GM19468 (cell line): Measurements from ENCODE around the gene GIPR.
"Not testable (repeated sequence)": the region's sequence is repeated elsewhere in the genome, so short reads cannot be mapped to it uniquely, and the experiment has no call there.

Experiments used
- ATAC-seq: cut with Tn5 transposase; IDR thresholded peaks from one replicate; pipeline ENCODE4 v1.9.1; 2021; ENCODE audit warnings: mild to moderate bottlenecking, moderate library complexity, moderate number of reproducible peaks; ENCODE audit not compliant: unreplicated experiment; ENCODE audit errors: extremely low read depth

The GIPR gene, protein sequence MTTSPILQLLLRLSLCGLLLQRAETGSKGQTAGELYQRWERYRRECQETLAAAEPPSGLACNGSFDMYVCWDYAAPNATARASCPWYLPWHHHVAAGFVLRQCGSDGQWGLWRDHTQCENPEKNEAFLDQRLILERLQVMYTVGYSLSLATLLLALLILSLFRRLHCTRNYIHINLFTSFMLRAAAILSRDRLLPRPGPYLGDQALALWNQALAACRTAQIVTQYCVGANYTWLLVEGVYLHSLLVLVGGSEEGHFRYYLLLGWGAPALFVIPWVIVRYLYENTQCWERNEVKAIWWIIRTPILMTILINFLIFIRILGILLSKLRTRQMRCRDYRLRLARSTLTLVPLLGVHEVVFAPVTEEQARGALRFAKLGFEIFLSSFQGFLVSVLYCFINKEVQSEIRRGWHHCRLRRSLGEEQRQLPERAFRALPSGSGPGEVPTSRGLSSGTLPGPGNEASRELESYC

DNA sequence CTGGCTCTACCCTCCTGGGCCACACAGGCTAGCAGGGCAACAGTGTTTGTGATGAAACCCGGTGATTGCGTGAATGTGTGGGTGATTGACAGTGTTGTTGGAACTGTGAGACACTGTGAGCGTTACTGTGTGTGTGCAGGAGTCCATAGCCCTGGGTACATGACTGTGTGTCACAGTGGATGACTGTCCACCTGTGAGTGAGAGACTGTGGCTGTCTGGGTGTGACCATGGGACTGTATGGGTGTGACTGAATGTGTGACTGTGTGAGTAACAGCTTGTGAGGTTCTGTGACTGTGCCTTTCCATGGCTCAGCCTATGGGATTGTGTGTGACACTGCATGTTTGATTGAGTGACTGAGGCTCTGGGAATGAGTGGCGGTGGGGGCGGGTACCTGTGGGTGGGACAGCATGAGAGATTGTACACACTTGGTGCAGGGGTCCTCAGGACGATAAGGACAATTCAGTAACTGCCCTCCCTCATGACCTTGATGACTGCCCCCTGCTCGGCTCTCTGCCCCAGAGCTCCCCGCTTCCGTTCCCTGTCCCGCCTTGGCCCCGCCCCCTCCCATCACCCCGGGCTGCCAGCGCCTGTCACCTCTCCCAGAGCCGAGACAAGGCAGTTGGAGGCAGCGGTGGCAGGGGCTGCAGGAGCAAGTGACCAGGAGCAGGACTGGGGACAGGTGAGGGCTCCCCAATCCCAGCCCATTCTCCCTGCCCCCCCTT lies at the start of gene GIPR:
Gene GIPR, plus strand, starts transcription at position 602 of the 722 bp plus-strand sequence. CDS start 1,300 bp downstream, outside the sequence.
- ATAC-seq = no peak

DNA sequence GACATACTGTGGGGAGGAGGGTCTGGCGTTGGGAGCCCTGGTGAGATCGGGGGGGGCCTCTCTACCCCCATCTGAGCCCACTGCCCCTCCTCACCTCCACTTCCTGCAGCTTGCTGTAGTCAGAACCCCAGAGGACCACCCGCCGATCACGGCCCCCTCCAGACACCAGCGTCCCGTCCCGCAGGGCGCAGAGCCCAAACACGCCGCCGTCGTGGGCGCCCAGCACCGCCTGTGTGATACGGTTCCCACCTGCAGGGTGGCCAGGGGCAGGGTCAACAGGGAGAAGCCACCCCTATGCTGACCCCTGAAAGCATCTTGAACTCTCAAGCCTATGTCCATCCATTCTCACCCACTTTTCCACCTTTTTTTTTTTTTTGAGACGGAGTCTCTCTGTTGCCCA lies 46.6 kb upstream of the GIPR start:
- ATAC-seq = no peak

DNA sequence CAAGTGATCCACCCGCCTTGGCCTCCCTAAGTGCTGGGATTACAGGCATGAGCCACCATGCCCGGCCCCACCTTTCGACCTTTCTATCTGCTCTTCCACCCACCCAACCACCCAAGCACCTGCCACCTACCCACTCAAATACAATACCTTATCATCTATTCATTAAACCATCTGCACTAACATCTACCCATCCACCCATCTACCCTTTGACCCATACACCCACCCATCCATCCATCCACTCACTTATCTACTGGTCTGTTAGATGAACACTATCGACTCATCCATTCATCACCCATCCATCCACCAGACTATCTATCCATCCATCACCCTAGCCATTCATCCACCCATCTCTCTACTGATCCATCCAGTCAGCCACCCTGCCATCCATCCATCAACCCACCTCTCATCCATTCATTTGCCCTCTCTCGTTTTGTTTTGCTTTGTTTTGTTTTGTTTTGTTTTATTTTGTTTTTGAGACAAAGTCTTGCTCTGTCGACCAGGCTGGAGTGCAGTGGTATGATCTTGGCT lies 46.0 kb upstream of the GIPR start:
- ATAC-seq = no peak

DNA sequence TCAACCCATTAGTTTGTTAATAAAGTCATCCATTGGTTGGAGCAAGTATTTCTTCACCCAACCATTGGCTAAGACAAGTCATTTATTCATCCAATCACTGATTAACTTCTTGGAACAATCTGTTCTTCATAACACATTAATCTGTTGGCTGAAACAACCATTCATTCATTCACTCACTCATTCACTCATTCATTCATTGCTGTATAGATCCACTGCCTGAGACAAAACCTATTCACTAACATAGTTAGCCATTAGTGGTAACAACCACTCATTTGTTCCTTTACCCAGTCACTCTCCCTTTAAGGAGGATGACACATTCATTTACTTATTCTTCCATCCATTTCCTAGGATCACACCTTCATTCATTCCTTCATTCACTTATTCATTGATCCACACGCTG lies 44.0 kb upstream of the GIPR start:
- no peak for ATAC-seq

DNA sequence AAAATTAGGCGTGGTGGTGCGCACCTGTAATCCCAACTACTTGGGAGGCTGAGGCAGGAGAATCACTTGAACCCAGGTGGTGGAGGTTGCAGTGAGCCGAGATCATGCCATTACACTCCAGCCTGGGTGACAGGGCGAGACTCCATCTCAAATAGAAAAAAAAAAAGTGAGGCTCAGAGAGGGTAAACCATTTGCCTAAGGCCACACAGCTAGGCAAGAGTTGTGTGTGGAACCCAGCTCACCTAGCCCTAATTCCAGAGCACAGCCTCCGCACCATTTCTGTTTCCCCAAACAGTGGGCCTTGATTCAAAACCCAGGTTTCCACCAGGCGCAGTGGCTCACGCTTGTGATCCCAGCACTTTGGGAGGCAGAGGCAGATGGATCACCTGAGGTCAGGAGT lies 39.8 kb upstream of the GIPR start:
- not testable (repeated sequence) for ATAC-seq

DNA sequence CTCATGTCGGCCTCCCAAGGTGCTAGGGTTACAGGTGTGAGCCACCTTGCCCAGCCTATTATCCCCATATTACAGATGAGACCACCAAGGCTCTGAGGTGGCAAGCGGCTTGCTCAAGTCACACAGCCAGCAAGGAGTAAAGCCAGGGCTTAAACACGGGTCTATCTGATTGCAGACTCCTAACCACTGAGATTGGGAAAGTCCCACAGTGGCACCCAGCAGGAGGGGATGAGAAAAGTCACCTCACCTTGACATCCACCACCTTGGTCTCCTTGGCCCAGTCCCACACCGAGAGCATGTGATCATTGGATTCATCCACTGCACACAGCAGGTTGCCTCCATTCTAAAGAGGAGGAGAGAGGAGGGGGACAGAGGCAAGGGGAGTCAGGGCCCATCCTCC lies 38.3 kb upstream of the GIPR start:
- ATAC-seq = no peak

DNA sequence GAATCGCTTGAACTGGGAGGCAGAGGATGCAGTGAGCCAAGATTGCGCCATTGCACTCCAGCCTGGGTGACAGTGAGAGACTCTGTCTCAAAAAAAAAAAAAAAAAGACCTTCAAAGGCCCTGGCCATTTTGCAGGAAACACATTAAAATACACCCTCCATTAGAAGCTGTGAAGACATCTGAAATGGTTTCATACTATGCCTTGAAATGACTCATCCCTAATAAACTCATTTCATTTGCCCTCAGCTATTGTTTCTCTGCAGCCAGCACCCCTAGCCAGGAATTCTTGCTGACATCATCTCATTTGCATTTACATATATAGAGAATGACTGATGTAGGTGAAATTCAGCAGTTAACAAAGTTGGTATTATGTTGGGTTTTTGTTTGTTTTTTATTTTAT lies 37.6 kb upstream of the GIPR start:
- ATAC-seq = no peak

DNA sequence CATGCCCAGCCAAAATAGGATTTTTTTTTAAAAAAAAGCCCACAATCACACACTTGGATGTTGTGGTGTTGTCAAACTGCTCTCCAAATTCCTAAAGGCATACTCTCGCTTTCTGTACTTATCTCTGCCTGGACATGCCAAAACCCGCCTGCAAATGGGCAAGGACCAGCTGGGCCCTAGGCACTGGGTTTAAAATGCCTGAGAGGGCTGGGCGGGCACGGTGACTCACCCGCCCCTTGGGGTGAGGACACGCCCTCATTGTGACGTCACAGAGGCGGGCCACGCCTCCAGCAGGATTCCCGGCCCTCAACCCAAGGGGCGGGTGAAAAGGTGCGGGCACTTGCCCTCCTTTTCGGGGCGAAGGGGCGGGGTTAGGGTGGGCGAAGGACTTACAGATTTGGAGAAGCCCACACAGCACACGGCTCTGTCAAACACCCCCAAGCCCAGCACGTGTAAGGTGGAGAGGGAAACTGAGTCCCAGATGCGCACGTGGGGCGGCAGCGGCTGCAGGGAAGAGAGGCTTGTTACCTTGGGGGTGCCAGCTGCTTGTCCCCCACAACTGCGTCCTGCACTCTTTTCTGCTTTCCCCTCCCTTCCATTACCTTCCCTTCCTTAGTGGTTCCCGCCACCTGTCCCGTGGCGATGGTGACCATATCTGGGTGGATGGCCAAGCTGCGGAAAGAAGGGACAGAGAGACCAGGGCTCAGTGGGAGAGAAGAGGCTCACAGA lies 35.4 kb upstream of the GIPR start:
- ATAC-seq = no peak

DNA sequence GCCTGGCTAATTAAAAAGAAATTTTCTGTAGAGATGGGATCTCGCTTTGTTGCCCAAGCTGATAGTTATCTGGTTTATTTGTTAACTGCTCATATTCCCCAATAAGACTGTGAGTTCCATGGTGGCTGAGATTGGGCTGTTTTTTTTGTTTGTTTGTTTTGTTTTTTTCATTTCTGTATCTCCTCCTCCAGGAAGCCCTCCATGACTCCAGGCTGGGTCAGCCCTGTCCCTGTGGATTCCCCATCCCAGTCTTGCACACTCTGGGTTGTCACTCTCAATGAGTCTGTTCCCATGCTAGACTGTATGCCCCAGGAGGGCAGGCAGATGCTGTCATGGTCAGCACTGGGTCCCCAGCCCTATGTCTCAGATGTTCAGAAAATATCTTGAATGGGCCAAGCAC lies 31.7 kb upstream of the GIPR start:
- no peak for ATAC-seq

DNA sequence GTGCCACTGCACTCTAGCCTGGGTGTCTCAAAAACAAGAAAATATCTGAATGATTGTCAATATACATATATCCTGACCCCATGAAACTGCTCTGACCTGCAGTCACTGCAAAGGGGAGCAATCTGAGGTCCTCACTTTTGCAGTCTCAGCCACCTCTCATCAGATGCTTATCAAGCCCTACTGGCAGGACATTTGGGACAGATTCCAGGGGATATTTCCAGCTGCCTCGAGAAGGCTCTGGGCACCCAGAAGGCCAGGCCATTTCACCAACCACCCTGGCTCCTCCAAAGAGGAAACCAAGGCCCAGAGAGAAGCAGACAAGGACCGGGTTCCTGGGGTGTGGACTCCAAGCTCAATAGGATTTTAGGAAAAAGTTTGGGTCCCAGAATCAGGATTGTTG lies 31.1 kb upstream of the GIPR start:
- ATAC-seq = no peak

DNA sequence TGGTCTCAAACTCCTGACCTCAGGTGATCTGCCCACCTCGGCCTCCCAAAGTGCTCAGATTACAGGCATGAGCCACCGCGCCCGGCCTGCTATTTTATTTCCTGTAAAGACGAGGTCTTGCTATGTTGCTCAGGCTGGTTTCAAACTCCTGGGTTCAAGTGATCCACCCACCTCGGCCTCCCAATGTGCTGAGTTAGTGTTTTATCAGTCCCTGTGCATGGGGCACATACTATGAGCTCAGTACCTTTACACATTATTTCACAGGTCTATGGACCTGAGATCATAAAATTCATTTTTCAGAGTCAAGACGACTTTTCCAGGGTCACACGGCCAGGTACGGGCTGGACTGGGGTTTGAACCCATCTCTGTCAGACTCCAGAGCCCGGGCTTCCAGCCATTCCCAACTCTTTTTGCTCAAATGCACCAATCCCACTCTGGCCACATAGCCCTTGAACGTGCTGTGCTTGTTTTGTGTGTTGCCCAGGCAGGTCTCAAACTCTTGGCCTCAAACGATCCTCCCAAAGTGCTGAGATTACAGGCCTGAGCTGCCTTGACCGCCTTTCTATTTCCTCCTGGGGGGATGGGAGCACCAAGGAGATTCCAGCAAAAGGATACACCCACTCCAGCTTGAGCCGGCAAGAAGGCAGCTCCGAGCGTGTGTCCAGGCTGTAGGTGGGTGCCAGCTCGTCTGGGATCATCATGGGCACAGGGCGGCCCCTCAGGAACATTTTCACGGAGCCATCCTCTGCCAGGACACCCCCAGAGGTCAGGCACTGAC lies 29.9 kb upstream of the GIPR start:
- no peak for ATAC-seq

DNA sequence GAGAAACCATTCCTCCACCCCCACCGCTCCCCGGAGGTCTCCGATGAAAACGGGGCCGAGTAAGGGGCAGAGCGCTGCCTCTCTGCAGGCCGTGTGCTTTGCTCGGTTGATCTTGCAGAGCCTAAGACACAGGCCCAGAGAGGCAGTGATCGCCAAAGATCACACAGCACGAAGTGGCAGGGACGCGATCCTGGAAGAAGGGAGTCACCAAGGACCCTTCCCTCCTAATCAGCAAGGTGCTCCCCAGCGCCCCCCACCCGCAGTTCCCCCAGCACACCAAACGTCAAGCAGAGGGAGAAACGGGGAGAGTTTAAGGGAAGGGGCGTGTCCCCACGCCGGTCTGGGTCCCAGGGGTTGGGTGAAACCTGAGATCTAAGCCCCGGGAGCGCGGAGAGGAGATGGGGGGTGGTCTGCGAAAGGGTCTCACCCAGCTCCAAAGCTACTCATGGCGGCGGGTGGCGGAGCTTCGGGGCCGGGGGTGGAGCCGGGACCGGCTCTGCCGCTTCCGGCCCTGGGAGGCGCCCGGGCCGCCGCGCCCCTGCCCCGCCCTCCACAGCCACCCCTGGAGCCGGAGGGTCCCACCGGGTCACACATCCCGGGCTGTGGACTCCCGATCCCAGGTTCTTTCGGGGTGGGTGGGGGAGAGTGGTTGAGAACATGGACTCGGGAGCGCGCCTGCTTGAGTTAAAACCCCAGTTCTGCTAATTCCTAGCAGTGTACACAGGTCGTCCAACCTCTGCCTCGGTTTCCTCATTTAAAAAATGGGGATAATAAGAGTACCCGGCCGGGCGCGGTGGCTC lies 28.9 kb upstream of the GIPR start, which contains the start of gene EML2:
Gene EML2, minus strand, starts transcription at position 468 of the 800 bp plus-strand sequence. Its CDS starts 21 bp downstream, at position 447.
- no peak for ATAC-seq

DNA sequence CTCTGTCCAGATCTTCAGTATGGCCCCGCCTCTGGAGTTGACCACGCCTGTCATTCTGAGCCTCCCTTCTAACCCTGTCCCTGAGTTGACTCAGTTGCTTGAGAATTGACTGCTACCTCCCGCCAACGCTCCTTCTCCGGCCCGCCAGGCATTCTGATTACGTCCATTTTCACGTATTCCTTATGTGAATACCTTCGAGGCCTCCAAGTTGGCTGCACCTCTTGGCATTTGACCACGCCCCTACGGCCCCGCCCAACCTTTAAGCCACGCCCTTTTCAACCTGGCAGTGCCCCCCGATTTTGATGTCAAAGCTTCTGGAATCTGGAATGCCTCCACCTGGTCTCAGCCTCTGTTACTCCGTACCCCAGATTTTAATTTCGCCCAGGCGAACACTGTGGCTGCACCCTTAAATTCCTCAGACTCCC lies 27.2 kb upstream of the GIPR start:
- no peak for ATAC-seq

DNA sequence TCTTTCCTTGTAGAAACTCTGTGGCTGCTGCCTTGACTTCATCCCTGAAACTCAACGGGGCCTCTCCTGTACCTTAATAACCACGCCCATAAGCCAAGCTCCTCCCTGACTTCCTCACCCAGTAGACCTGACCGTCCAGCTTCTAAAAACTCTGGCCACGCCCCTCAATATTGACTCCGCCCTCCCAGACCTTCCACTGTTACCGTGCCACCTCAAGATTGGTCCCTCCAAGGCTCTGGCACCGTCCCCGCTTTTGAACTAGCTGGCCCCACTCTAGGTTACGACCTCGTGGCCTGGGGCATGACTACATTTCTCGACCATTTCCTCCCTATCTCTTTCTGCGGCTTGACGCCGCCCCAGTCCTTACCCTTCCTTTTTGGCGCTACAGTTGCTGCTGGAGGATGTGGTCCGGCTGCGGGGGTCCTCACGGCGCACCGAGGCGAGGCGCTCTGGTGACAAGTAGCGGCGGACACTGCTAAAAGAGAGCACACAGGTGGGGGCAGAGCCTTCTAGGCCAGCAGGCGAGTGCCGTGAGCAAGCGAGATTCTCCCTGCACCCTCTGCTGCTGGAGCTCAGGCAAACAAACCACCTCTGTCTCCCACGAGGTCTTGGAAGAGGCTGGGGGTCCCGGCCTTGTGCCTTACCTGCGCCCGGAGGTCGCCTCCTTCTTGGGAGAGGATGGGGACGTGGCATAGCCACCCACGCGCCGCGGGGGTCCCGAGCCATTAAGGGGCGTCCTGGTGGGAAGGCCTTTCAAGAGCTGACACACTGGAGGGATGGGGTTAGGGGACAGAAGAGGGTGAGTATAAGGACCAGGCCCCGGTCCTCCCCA lies 26.5 kb upstream of the GIPR start:
- ATAC-seq = no peak

DNA sequence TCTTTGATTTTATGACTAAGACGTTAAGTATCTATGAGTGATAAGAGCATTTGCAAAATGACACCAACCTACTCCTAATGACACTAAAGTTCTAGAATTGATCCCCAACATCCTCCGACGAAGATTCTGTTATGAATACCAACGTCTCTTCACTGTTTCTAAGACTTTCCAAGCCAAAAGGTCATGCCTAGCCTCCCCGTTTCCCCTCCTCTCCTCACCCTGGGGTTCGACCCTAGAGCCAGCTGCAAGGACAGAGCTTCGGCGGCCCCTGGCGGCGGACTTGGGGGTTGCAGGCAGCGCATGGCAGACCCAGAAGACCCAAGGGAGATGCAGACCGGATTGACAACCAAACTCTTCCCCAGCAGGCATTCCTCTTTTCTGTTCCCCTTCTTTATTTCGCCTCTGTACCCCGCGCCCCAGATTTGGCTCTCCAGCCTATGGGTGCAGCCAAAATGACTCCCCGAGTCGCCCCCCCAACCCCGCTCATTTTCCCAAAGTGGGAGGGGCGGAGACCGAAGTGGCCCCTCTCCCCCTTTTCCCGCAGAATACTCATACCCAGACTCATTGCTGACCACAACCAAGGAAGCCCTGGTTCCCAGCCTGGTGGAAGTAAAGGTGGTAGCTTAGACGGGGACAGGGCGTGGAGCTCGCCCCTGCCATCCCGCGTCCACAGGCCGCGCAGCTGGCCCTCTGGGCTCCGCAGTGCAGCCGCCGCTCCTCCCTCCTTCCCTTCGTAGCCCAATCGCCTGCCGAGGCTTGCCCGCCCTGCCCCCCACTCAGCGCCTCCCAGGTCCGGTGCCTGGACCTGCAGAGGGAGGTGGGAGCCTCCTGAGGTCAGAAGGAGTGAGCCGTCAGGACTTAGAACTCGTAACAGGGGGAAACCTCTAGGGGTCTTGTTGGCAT lies 24.7 kb upstream of the GIPR start:
- ATAC-seq = no peak

DNA sequence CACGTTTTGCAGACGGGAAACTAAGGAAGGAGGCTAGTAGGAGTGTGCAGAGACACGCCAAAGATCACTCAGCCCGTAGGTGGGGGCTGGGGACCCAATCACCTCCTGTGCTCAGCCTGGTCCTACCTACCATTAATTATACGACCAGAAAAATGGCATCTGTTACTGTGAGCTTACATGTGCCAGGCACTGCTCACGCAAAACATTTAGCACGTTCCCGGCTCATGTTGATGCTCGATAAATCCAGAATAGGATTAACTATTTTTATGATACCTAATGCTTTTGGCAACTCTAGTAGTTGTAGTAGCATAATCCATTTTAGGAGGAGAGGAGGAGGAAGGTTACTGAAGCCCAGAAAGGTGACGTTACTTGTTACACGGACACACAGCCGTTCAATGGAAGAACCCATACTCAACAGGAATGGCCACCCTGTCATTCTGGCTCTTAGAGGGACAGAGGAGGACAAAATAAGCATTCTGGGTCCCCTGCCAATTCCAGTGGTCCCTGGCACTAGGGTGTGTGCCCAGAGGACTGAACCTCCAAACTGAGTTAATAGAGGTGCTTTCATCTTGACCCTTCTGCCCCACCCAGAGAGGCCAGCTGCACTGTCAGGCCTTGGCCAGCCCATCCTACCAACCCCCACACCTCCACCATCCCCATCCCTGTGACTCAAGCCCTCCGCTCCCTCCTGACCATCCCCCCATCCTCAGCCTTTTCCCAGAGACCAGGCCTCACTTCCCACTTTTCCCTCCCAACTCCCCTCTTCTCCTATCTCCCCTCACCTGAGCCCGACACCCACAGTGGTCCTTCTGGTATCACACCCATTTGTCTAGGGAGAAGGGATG lies 23.9 kb upstream of the GIPR start:
- ATAC-seq = no peak
